Gastrocnemius medialis (tissue), 4 donors: ENCODE data around the gene FAM53A.

Experiments
- CTCF ChIP-seq, 5 experiments: fragments of 450-650 bp in 3 of 5; fragments of 200-600 bp in 2 of 5; sonication (generic) in 2 of 5; IDR thresholded peaks in 4 of 5; conservative IDR thresholded peaks in 1 of 5; 1 replicate in 4 of 5; 2 replicates in 1 of 5; pipeline ENCODE4 v1.5.1; 2016 to 2019; ENCODE audit warnings: antibody characterized with exemption in 5 of 5, mild to moderate bottlenecking in 3 of 5, moderate library complexity in 3 of 5
- POLR2A ChIP-seq, 2 donors: fragments of 450-650 bp; IDR thresholded peaks; one replicate each; pipeline ENCODE4 v1.6.1; 2017; ENCODE audit warnings: antibody characterized with exemption in 2 of 2, mild to moderate bottlenecking in 2 of 2, moderate library complexity in 2 of 2

DNA sequence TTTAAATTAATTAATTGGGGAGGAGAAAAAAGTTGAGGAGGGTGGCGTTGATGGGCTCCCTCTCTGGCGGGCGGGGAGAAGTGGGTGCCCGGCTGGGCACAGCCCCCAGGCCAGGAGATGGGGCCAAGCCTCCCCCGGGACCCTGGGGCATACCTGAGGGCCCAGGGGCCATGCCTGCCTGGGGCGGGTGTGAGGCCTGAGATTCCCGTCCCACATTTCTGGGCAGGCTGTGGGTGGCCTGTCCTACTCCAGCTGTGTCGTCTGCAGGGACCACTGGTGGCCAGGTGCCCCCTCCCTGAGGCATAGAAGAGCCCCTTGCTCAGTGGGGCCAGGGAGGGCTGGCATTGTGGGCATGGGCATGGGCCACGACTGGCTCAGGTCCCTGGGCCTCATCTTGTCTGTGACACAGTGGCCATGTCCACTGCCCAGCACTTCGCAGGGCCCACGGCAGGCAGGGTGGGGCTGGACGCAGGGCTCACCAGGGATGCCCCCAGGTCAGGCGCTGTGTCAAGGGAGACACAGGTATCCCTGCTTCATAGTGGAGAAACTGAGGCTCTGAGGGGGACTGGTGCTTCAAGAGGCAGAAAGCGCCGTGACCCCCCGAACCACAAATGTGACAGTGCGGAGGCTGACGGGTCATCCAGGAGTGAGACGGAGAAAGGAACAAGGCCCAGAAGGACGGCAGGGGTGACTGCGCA lies 60.1 kb downstream of the FAM53A start:
- TF ChIP-seq CTCF (IDR thresholded peaks at IDR 0.05 in 4 of 5, conservative IDR thresholded peaks at IDR 0.05 in 1 of 5) (no peak), POLR2A (IDR thresholded peaks at IDR 0.05) (no peak)
